Osteoblast (primary cell): Measurements from ENCODE around the gene LTBP1. TPM values are rescaled to one million over a fixed set of nuclear protein-coding genes. Genes with fewer than 3 reads are reported as not detected.

Source experiments
- DNase-seq: peaks from one replicate; pipeline ENCODE4 v3.0.0; 2011; ENCODE audit warnings: low spot score, mixed read lengths; ENCODE audit not compliant: insufficient read length; ENCODE audit errors: missing footprints
- H2AFZ ChIP-seq: 2 replicates; pipeline ENCODE4 v1.6.0; 2011; ENCODE audit warnings: mild to moderate bottlenecking, low read length
- H3K27ac ChIP-seq: 2 replicates; pipeline ENCODE4 v1.5.1; 2011; ENCODE audit warnings: mild to moderate bottlenecking, low read depth, low read length, moderate library complexity
- H3K27me3 ChIP-seq: 2 replicates; pipeline ENCODE4 v1.6.0; 2012; ENCODE audit warnings: mild to moderate bottlenecking, control low read depth, inconsistent platforms, low read length, moderate library complexity; ENCODE audit not compliant: insufficient read depth
- H3K36me3 ChIP-seq: 2 replicates; pipeline ENCODE4 v1.5.1; 2011; ENCODE audit warnings: mild to moderate bottlenecking, low read length, control low read depth, moderate library complexity; ENCODE audit not compliant: insufficient read depth
- H3K4me1 ChIP-seq: 2 replicates; pipeline ENCODE4 v1.5.1; 2011; ENCODE audit warnings: mild to moderate bottlenecking, low read length, control low read depth, moderate library complexity; ENCODE audit not compliant: insufficient read depth
- H3K4me2 ChIP-seq: 2 replicates; pipeline ENCODE4 v1.6.0; 2011; ENCODE audit warnings: mild to moderate bottlenecking, low read length; ENCODE audit not compliant: insufficient read depth
- H3K4me3 ChIP-seq: fragments of 200-600 bp; sonication (generic); 3 replicates; pipeline ENCODE4 v1.5.1; 2012; ENCODE audit warnings: mild to moderate bottlenecking, low read length, inconsistent platforms; ENCODE audit not compliant: insufficient read depth
- H3K79me2 ChIP-seq: 2 replicates; pipeline ENCODE4 v1.6.0; 2012; ENCODE audit warnings: mild to moderate bottlenecking, low read length, control low read depth, inconsistent platforms; ENCODE audit not compliant: insufficient read depth
- H3K9me3 ChIP-seq: 2 replicates; pipeline ENCODE4 v1.5.1; 2011; ENCODE audit warnings: low read depth, low read length, control low read depth
- H4K20me1 ChIP-seq: 2 replicates; pipeline ENCODE4 v1.6.0; 2012; ENCODE audit warnings: mild to moderate bottlenecking, low read length, control low read depth; ENCODE audit not compliant: insufficient read depth
- total RNA-seq: library from RNA; depleted of rRNA; stranded (reverse); fragments of >200 nt; gene quantifications from 2 replicates; pipeline ENCODE4 v1.2.3, GENCODE V29; 2012
- TF ChIP-seq, protein P1 (sequence below): IDR thresholded peaks from 2 replicates; pipeline ENCODE4 v1.5.1; 2011; ENCODE audit warnings: mild to moderate bottlenecking, low read depth, low read length, moderate library complexity; ENCODE audit errors: extremely low read depth

LTBP1 gene
- total RNA-seq, 1 donor: 224 TPM

DNA sequence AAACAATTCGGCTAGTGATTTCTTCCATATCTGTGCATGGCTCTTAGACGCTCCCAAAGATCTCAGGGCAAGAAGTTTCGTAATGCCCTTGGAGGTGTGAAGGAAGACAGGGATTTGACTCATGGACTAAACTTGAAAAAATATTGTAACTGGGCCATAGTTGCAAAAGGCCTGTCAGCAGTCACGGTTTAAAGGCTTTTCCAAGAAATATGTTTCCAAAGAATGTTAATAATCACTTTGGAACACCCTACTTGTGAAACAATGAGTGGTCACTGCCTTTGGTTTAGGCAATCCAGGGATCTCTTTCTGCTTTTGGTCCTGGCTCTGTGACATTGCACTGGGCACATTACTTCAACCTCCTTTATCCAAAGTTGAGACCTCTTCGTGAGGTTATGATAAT is 427.2 kb downstream of the LTBP1 start:
- H3K9me3 ChIP-seq: no peaks in the 10 kb centered on the region
- TF ChIP-seq, protein P1, sequence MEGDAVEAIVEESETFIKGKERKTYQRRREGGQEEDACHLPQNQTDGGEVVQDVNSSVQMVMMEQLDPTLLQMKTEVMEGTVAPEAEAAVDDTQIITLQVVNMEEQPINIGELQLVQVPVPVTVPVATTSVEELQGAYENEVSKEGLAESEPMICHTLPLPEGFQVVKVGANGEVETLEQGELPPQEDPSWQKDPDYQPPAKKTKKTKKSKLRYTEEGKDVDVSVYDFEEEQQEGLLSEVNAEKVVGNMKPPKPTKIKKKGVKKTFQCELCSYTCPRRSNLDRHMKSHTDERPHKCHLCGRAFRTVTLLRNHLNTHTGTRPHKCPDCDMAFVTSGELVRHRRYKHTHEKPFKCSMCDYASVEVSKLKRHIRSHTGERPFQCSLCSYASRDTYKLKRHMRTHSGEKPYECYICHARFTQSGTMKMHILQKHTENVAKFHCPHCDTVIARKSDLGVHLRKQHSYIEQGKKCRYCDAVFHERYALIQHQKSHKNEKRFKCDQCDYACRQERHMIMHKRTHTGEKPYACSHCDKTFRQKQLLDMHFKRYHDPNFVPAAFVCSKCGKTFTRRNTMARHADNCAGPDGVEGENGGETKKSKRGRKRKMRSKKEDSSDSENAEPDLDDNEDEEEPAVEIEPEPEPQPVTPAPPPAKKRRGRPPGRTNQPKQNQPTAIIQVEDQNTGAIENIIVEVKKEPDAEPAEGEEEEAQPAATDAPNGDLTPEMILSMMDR: no peak
- H3K79me2 ChIP-seq: no peaks in the 10 kb centered on the region
- peaks cover 17% of the 10 kb centered on the region for H3K36me3 ChIP-seq
- no peaks in the 10 kb centered on the region for H3K27me3 ChIP-seq
- no peak overlapping the region for H3K4me2 ChIP-seq
- no peak overlapping the region for H2AFZ ChIP-seq
- H3K4me1 ChIP-seq: peaks cover 32% of the 10 kb centered on the region
- no peak overlapping the region for H3K4me3 ChIP-seq
- DNase-seq: peak; percentile 65
- peak overlapping the region; percentile 9 for H3K27ac ChIP-seq
- H4K20me1 ChIP-seq: no peaks in the 10 kb centered on the region

DNA sequence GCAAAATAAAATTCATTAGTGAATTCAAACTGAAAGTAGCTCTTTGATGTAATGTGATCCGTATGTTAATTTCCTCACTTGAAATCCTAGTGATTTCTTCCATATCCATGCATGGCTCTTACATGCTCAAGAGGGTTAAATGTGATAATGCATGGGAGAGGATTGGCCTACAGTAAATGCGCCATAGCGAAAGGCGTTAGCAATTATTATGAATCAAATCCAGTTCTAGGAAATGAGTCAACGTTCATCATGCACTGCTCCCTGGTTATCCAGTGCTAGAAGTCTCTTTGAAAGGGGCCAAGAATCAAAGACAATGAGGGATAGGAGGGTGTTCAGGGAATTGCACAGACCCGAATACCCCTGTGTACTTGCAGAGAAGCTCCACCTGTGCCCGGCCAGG is 428.3 kb downstream of the LTBP1 start:
- no peaks in the 10 kb centered on the region for H3K9me3 ChIP-seq
- H3K4me3 ChIP-seq: no peak overlapping the region
- TF ChIP-seq, protein P1: no peak
- H3K79me2 ChIP-seq: no peaks in the 10 kb centered on the region
- H3K27me3 ChIP-seq: no peaks in the 10 kb centered on the region
- peaks cover 32% of the 10 kb centered on the region for H3K4me1 ChIP-seq
- H3K36me3 ChIP-seq: peaks cover 13% of the 10 kb centered on the region
- DNase-seq: peak; percentile 25
- no peak overlapping the region for H3K4me2 ChIP-seq
- peak overlapping the region; percentile 25 for H3K27ac ChIP-seq
- no peaks in the 10 kb centered on the region for H4K20me1 ChIP-seq
- no peak overlapping the region for H2AFZ ChIP-seq

DNA sequence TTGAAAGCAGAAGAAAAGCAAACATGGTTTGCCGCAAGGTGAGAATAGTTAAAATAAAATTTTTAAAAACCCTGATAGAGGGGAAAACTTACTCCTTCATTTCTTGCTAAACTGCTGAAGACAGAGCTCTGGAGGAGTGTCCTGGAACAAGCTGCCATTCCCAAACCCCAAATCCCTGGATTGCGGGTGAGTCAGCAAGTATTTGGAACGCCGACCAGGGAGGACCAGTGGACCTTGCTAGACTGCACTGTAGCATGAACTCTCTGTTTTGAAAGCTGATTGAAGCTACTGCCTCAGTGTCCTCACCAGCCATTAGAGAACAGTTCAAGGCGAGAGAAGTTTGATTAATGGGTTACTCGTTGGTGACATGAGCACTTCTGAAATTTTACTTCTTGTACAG is 430.3 kb downstream of the LTBP1 start:
- peaks cover 32% of the 10 kb centered on the region for H3K4me1 ChIP-seq
- no peak overlapping the region for H2AFZ ChIP-seq
- no peak overlapping the region for H3K4me3 ChIP-seq
- H3K27me3 ChIP-seq: no peaks in the 10 kb centered on the region
- H3K36me3 ChIP-seq: peaks cover 7% of the 10 kb centered on the region
- no peaks in the 10 kb centered on the region for H4K20me1 ChIP-seq
- no peak overlapping the region for H3K4me2 ChIP-seq
- H3K9me3 ChIP-seq: no peaks in the 10 kb centered on the region
- H3K79me2 ChIP-seq: no peaks in the 10 kb centered on the region
- TF ChIP-seq, protein P1: no peak
- no peak overlapping the region for H3K27ac ChIP-seq
- peak; percentile 80 for DNase-seq

- H3K4me1 ChIP-seq: peaks cover 31% of the 10 kb centered on the region
- H3K4me2 ChIP-seq: no peak overlapping the region
Observed at GRCh38 chr2:33378556-33379210, 431.9 kb downstream of the LTBP1 start.

More at GRCh38 chr2:33378556-33379210, 431.9 kb downstream of the LTBP1 start:
- Histone ChIP-seq H4K20me1 (no peaks in the 10 kb centered on the region), H2AFZ (no peak overlapping the region), H3K4me3 (no peak overlapping the region), H3K27me3 (no peaks in the 10 kb centered on the region), H3K27ac (no peak overlapping the region), H3K9me3 (no peaks in the 10 kb centered on the region), H3K36me3 (peaks cover 12% of the 10 kb centered on the region), H3K79me2 (no peaks in the 10 kb centered on the region)
- TF ChIP-seq, protein P1: no peak
- DNase-seq: no peak
